ENCODE results near the gene LEMD2.

DNA sequence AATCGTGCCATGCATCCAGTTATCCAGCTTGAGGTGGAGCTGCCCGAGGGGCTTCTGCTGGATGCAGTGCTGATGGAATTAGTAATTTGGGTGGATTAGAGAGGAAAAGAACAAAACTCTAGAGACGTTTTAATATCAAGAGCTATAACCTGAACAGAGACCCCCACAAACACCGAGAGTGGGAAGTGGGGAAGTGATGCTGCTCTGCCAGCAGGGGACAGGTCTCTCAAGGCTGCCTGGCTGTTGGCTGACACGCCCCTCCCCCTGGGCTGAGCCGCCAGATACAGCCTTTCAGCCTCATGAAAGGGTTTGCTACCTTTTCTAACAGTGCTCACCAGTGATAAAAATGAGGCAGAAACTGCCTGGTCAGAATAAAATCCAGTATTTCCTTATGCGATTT is 9.6 kb downstream of the LEMD2 start:
- TF ChIP-seq, protein P1, sequence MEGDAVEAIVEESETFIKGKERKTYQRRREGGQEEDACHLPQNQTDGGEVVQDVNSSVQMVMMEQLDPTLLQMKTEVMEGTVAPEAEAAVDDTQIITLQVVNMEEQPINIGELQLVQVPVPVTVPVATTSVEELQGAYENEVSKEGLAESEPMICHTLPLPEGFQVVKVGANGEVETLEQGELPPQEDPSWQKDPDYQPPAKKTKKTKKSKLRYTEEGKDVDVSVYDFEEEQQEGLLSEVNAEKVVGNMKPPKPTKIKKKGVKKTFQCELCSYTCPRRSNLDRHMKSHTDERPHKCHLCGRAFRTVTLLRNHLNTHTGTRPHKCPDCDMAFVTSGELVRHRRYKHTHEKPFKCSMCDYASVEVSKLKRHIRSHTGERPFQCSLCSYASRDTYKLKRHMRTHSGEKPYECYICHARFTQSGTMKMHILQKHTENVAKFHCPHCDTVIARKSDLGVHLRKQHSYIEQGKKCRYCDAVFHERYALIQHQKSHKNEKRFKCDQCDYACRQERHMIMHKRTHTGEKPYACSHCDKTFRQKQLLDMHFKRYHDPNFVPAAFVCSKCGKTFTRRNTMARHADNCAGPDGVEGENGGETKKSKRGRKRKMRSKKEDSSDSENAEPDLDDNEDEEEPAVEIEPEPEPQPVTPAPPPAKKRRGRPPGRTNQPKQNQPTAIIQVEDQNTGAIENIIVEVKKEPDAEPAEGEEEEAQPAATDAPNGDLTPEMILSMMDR (IDR thresholded peaks at IDR 0.05), result no peak
- TF ChIP-seq POLR2A (IDR thresholded peaks at IDR 0.05), result no peak
- TF ChIP-seq POLR2AphosphoS5 (IDR thresholded peaks at IDR 0.05), result no peak
